NCI-H748 (cell line): ENCODE results near the gene CPHXL2.

Experiments used
- DNase-seq: peaks from one replicate; lab custom pipeline; 2025; ENCODE audit not compliant: unreplicated experiment; lab: John Stamatoyannopoulos, UW

The CPHXL2 gene

DNA sequence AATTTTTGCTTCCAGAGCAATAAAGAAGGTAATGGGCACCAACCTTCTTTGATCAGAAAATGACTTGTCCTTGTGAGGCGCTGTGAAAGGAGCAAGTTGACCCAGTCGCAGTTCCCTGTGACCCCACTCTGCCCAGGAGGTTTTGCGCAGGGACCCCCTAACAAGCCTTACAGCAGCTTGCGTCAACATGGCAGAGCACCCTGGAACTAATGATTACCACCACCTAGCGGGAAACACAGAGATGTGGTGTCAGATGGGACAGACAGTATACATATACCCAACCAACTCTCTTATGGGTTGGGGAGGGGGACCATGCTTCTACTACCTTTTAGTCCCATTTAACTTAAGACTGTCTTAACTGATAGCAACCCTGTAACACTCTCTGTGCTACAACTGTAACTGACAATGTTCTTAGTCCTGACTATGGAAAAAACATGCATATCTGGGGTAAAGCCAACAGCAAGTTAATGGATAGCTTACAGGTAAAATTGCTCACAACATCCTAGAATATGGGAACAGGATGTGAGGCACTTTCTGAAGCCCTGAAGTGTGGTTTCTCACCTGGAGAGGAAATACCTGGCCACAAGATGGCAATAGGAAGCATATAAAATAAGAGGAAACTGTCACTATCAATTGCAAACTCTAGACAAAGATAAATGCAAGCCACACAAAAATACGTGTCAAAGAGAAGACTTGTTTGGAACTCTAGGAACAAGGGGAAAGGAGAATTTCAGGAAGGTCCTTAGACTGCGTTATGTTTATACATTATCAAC, 32.4 kb downstream of the CPHXL2 start:
- DNase-seq: no peak

DNA sequence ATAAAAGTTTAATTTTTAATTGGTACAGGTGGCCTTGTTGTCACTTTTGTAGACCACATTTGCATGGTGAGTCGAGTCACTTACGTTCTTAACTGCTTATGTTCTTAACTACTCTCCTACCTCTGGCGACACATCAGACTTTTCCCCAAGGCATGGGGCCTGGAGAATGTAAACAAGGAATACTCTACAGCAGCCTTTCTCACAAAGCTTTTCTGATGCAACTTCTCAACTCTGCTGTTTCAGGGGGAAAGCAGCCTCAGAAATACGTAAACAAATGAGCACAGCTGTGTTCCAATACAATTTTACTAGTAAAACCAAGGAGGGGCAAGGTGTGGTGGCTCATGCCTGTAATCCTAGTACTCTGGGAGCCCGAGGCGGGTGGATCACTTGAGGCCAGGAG, 36.2 kb downstream of the CPHXL2 start:
- DNase-seq: no peak

DNA sequence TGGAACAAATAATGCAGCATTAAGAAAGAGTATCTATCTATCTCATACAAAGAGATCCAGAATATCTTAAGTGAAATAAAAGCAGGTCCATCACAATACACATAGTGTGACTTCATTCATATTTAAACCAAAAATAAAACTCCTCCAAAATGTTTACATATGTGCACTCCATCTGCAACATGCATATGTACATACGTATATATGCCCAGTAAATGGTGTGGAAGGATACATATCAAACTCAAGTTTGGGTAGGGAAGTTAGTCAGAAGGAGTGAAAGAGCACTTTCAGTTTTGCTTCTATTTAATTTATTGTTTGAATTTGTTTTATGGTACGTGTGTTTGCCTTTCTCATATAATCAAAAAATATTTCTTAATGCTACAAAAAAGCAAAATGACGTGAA, 41.8 kb downstream of the CPHXL2 start:
- no peak for DNase-seq

DNA sequence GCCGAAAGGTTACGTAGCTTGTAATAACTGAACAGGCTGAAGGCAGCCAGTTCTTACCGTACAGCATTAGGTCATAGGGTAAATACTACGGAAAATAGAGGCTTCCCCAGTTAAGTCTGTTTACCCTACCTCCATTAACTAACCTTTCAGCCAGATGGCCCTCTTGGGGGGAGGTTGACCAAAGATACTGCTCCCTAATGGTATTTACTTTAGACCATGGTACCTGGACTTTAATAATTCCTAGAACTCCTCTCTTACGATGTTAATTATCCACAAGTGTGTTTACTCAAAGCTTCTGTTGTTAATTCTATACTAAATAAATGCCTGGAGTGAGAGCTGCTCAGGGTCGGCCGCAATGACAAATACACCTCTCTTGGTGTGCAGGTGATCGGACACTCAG, 44.0 kb downstream of the CPHXL2 start:
- peak; percentile 93 for DNase-seq

DNA sequence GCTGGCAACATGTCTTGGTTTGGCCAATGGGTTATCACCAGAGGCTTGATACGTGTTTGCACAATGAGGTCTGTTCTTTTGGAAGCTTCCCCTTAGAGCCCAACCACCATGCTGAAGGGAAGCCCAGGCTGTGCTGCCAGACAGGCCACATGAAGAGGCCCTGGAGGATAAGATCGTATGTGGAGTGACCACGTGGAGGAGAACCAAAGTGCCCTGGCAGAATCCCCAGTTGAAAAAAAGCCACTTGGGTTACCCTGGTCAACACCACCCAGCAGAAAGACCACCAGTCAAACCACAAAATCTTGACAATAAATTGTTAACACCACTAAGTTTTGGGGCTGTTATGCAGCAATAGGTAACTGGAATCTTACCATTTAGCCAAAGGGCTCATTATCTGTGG, 46.8 kb downstream of the CPHXL2 start:
- no peak for DNase-seq

DNA sequence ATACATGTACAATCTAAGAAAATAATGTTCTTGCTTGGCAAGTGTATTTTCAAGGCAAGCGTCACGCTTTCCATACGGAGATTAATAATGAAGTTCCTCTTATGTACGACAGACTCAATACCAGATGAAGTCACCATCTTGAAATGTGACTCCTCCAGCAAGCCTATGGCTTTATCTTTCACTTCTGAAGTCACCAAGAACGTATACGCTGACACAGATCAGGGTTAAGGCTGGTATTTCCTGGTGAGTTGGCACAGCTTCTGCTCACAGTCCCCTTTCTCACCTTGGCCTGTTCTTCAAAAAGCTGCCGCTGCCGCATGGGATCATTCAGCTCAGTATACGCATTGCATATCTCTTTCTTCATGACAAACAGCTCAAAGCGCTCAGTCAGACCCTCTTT, 47.7 kb downstream of the CPHXL2 start:
- DNase-seq: no peak

DNA sequence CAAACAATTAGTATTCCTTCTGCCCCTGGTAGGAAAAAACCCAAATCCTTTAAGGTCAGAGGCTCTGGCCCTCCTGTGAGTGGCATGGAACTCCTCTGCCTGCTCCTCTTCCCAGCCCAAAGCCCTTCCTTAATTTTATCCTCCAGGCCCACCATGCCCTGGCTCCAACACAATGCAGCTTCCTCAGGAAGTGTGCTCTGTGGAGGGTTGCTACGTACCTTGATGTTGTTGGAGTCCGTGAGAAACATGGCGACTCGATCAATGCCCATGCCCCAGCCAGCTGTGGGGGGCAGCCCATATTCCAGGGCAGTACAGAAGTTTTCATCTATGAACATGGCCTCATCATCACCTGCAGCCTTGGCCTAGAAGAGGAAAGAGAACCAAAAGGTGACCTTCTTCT, 48.5 kb downstream of the CPHXL2 start:
- DNase-seq: no peak

DNA sequence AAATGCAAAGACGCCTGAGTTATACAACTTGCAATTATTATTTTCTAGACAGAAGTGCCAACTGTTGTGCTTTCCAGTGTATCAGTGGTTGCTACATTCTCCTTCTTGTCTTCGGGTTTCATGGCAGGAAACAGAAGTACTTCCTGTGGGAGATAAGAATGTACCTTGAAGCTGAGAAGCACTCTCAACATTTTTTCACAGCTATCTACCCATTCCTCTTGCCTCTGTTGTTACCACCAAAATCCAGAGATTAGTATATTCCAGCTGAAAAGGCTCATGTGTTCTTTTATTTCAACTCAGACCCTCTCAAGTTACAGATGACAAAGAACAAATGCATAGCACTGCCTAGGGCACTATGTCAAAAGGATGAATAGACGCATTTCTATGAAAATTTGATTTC, 49.0 kb downstream of the CPHXL2 start:
- DNase-seq: no peak

DNA sequence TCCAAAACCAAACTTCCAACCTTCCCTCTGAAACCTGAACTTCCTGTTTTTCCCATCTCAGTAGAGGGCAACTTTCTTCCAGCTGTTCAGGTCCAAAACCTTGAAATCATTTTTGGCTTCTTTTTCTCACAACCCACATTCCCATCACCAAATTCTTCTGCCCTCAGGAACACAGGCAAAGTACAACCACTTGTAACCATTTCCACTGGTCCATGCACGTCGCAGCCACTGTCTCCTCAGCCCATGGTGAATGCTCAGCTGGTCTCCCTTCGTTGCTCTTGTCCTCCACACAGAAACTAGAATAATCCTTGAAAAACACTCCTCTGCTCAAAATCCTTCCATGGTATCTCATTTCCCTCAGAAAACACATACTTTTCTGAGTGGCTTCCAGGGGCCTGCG, 50.0 kb downstream of the CPHXL2 start:
- DNase-seq: no peak

DNA sequence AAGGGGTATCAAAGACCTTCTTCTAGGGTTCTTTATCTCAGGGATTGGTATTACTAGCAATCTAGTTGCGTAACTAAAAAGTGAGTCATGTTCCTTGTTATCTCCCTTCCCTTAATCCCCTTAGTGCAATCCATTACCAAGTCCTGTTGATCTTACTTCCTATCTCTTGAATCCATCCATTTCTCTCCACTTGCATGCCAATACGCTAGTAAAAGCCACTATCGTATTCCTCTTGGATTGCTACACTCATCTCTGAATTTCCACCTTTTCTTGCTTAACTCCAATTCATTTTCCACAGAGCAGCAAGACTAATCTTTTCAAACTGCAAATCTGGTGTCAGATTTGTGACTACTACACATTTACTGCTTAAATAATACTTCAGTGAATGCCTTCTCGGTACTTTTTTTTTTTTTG, 51.9 kb downstream of the CPHXL2 start:
- DNase-seq: no peak

DNA sequence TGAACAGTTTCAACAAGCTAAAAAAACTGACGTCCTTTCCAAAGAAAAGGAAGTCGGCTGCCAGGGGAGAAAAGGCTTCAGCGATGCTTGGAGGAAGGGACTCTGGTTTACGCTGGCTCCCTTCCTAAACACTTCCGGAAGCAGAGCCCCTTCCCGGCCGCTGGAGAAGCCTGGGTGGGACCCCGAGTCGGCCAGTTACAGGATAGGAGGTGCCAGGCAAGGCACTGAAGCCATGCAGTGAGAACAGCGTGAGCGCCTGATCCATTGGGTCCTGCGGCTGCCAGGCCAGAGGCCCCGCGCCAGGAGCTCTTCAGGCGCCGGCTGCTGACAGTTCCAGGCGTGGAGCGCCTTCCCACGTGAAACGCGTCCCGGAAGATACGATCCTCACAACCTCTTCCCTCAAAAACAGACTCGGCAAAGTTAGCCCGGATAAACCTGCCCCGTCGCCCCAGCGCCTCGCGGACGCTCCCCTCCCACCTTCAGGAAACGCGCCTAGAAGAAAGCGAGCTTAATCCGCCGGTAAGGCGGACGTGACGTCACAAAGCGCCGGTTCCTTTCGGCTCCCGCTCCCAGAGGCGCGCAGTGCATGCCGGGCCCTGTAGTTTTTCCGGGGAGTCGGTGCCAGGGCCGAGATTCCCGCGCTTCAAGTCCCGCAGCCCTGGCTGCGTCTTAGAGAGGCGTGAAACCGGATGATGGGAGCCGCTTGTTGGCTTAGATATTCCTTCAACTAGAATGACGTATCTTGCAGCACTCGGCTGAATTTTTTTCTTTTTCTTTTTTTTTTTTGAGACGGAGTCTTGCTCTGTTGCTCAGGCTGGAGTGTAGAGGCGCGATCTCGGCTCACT, 53.8 kb downstream of the CPHXL2 start, which contains the start of gene ADAT1:
TSS of gene ADAT1 (minus strand) at position 521 of the 845 bp plus-strand sequence. CDS start 2,482 bp downstream, outside the sequence.
- peak; percentile 97 for DNase-seq

DNA sequence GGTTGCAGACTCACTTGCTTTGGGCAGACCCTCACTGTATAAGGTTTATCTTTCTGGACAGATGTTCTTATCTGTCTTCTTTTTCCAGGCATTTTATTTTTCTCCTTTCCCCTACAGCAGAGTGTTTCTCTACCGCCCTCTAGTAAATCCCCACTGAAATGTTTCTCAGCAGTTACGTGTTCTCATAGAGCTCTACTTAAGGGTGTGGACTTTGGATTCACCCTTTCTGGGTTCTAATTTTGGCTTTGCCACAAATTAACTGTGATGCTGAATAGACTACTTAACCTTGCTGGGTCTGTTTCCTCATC, 55.7 kb downstream of the CPHXL2 start:
- DNase-seq: peak; percentile 26

DNA sequence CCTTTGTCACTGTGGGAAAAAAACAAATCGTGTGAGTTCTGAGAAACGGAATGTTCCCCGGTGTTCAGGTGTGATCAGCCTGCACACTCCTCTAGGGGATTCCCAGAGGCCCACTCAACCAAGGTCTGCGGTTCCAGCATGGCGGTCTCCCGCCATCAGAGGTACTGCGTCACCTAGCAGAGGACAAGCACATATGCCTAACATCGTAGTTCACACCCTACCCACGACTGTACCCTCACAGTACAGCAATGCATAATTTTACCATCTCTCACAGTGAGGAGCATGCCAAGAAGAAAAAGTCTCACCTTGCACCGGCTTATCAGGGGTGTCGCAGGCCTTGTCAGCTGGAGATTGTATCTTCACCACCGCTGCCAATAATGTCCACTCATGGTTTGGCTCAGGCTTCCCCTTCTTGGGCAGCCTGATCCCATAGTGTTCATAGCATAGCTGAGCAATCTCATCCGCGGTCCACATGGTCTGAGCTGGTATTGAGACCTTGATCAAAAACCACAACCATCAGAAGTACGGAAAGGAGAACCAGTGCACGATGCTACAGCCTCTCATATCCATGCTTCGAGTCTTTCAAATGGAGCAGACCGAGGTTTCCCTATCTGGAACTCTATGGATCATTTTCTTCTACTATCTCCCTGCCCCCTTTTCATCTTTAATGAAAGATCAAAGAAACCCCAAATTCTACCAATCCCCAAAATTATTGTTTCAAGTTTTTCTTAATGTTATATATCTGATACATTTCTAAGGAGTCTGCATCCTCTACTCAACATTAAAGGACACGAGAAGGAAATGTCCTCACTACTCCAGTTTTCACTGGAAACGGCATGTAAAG, 56.3 kb downstream of the CPHXL2 start:
- DNase-seq: no peak

DNA sequence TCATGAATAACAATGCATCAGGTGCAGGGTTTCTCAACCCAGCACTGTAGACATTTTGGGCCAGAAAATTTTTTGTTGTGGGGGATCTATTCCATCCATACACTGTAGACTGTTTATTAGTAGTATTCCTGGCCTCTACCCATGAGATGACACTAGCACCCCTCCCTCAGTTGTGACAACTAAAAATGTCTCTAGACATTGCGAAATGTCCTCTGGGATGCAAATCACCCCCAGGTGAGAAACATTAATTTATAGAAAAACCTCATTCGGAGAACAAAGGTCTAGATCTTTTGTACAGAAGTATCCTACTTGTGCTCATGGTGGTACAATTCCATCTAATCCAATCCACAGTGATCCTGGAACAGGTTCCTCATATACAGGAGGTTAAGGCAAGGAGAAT, 58.0 kb downstream of the CPHXL2 start:
- DNase-seq: no peak

DNA sequence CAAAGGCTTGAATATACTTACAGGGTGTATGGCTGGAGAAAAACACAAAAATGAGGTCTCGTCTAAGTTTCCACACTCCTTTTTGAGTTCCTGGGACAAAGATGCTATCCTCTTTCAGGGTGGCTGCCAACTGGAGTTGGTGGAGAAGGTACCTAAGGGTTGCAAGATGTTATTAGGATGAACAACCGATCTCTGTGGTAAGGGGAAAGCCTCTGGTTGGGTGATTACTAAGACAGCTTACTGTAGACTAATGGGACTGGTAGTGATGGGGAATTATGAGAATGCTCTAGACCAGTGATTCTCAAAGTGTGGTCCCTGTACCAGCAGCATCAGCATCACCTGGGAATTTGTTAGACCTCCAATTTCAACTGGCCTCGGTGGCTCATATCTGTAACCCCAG, 59.7 kb downstream of the CPHXL2 start:
- DNase-seq: no peak

DNA sequence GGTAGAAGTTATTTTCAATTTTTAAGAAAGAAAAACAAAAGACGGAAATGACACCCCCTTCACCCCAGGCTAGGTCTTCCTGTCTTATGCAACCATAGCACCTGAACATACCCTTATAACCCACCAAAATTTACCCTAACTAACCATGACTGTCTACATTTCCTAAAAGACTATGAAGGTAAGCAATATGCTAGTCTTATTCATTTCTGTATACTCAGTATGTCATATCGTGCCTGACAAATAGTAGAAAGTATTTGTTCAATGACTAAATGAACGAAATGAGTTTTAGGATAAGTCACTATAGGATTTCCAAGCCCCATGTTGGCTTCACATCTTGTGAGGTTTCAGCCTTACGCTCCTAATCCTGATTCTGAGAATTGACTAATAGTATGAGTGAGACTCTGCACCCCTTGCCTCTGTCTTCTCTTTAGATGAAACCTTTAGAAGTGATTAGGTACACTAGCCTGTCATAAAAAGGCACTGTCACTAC, 60.2 kb downstream of the CPHXL2 start:
- DNase-seq: no peak

DNA sequence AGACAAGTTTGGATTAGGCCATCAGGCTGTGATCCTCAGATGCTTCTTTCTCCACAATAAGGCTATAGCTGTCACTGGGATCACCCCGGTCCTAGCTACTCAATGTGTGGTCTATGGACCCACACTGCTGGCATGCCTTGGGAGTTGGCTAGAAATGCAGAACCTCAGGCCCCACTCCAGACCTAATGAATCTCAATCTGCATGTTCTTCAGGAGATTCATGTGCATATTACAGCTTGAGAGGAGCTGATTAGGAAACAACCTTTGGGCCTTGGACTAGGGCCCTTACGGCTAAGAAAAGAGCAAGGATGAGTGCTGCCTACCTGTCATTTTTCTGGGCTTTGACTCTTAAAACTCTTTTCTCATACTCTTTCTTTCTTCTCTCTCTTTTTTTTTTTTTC, 61.2 kb downstream of the CPHXL2 start:
- no peak for DNase-seq

DNA sequence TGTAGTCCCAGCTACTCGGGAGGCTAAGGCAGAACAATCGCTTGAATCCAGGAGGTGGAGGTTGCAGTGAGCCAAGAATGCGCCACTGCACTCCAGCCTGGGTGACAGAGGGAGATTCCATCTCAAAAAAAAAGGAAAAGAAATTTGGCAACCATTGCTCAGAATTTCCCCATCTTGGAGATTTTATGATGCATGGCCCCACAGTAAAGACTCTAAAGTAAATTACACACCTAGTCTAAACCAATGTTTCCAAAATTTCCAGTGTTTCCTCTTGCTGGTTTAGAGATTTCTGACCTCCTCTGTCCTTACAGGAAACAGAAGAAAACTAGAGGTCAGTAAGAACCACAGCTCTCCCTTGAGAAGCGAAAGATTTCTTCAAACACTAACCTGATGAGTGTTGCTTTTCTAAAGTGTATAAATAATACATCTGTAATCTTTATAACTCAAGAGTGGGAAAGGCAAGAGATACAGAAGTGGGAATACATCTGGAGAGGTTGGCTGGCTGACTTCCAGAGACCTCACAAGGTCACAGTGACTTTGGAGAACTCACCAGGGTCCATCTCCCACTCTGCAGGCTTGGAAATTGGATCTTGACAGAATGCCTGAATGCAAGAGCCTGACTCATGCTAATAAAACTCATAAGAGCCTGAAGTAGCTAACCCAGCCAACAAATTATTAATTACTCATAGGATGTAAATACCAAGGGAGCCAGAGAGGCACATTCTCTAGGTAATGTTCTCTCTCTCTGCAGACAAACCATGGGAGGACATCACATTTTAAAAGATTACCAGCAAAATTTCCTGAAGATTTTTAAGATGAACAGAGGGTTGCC, 62.5 kb downstream of the CPHXL2 start:
- no peak for DNase-seq
